Ovary (tissue), 3 donors: Measurements from ENCODE around the gene VSX2.

Experiments used
- EP300 ChIP-seq: sonication (generic); formaldehyde crosslinking; IDR thresholded peaks from one replicate; pipeline ENCODE4 v1.6.1; 2017; ENCODE audit warnings: antibody characterized with exemption
- POLR2A ChIP-seq: fragments of 450-650 bp; IDR thresholded peaks from one replicate; pipeline ENCODE4 v1.6.1; 2017; ENCODE audit warnings: antibody characterized with exemption, mild to moderate bottlenecking, moderate library complexity
- TF ChIP-seq, protein P1 (sequence below), 3 donors: fragments of 450-650 bp in 2 of 3; fragments of 200-600 bp in 1 of 3; IDR thresholded peaks; one replicate each; pipeline versions ENCODE4 v1.5.1 to v1.8.0; 2016 to 2022; ENCODE audit warnings: antibody characterized with exemption in 3 of 3, mild to moderate bottlenecking in 1 of 3
- donor health status: DM: no; HTN: no; CAD: no.

DNA sequence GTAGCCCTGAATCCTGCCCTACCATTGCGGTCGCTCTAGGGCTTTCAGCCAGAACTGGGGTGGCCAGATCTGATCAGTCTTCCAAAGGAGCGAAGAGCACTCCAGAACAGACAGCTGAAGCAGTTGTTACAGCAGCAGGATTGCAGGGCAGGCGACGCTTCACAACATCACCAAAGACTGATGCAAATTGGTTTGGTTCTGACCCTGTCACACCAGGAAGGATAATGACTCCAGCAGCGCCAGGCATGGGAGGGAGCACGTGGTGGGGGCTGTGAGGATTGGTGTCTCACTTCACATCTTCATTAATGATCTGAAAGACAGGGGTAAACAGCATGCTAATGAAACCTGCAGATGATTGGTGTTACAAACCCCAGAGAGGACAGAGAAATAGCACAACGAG lies 30.6 kb upstream of the VSX2 start:
- TF ChIP-seq POLR2A: no peak
- TF ChIP-seq, protein P1, sequence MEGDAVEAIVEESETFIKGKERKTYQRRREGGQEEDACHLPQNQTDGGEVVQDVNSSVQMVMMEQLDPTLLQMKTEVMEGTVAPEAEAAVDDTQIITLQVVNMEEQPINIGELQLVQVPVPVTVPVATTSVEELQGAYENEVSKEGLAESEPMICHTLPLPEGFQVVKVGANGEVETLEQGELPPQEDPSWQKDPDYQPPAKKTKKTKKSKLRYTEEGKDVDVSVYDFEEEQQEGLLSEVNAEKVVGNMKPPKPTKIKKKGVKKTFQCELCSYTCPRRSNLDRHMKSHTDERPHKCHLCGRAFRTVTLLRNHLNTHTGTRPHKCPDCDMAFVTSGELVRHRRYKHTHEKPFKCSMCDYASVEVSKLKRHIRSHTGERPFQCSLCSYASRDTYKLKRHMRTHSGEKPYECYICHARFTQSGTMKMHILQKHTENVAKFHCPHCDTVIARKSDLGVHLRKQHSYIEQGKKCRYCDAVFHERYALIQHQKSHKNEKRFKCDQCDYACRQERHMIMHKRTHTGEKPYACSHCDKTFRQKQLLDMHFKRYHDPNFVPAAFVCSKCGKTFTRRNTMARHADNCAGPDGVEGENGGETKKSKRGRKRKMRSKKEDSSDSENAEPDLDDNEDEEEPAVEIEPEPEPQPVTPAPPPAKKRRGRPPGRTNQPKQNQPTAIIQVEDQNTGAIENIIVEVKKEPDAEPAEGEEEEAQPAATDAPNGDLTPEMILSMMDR (IDR thresholded peaks at IDR 0.05): no peak
- TF ChIP-seq EP300: no peak
